NCI-H524 treated with DMSO at 0.1 percent for 48 hours (cell line): ENCODE results near the gene HAPLN3.

ENCODE experiments used
- DNase-seq: peaks from one replicate; lab custom pipeline; 2025; lab: John Stamatoyannopoulos, UW

HAPLN3 gene

GRCh38 chr15:88894348-88894818, 961 bp downstream of the HAPLN3 start:
- DNase-seq = no peak

- DNase-seq = no peak
Observed at GRCh38 chr15:88891540-88892254, 3.6 kb downstream of the HAPLN3 start.

GRCh38 chr15:88890495-88890894, 4.8 kb downstream of the HAPLN3 start:
- no peak for DNase-seq

- DNase-seq = no peak
Observed at GRCh38 chr15:88888719-88889118, 6.6 kb downstream of the HAPLN3 start.

- DNase-seq = no peak
Observed at GRCh38 chr15:88887068-88887580, 8.2 kb downstream of the HAPLN3 start.

- no peak for DNase-seq
Observed at GRCh38 chr15:88882785-88883184, 12.6 kb downstream of the HAPLN3 start.

GRCh38 chr15:88881775-88882174, 13.6 kb downstream of the HAPLN3 start:
- DNase-seq = no peak

GRCh38 chr15:88880944-88881740, 14.2 kb downstream of the HAPLN3 start:
- no peak for DNase-seq

GRCh38 chr15:88878720-88879184, 16.6 kb downstream of the HAPLN3 start:
- peak; percentile 59 for DNase-seq

- DNase-seq = no peak
Observed at GRCh38 chr15:88877906-88878305, 17.4 kb downstream of the HAPLN3 start.

GRCh38 chr15:88877415-88877814, 17.9 kb downstream of the HAPLN3 start:
- DNase-seq = no peak

- no peak for DNase-seq
Observed at GRCh38 chr15:88876573-88876972, 18.8 kb downstream of the HAPLN3 start.

GRCh38 chr15:88874684-88875083, 20.7 kb downstream of the HAPLN3 start:
- DNase-seq = no peak

- no peak for DNase-seq
Observed at GRCh38 chr15:88874275-88874674, 21.1 kb downstream of the HAPLN3 start.

GRCh38 chr15:88873786-88874185, 21.6 kb downstream of the HAPLN3 start:
- no peak for DNase-seq

GRCh38 chr15:88872706-88873105, 22.6 kb downstream of the HAPLN3 start:
- no peak for DNase-seq

GRCh38 chr15:88872106-88872505, 23.2 kb downstream of the HAPLN3 start:
- DNase-seq = no peak

GRCh38 chr15:88871313-88871712, 24.0 kb downstream of the HAPLN3 start:
- no peak for DNase-seq

GRCh38 chr15:88866295-88866881, 29.0 kb downstream of the HAPLN3 start:
- DNase-seq = no peak

- no peak for DNase-seq
Observed at GRCh38 chr15:88865498-88866099, 29.7 kb downstream of the HAPLN3 start.

GRCh38 chr15:88864861-88865497, 30.4 kb downstream of the HAPLN3 start:
- no peak for DNase-seq

- no peak for DNase-seq
Observed at GRCh38 chr15:88863412-88863811, 31.9 kb downstream of the HAPLN3 start.
